Anterior cingulate cortex (tissue), 58 donors: Measurements from ENCODE around the gene MEIS1.

Source experiments
- DNase-seq, 58 donors: peaks; one replicate each; lab custom pipeline; 2025; lab: John Stamatoyannopoulos, UW

Gene MEIS1

DNA sequence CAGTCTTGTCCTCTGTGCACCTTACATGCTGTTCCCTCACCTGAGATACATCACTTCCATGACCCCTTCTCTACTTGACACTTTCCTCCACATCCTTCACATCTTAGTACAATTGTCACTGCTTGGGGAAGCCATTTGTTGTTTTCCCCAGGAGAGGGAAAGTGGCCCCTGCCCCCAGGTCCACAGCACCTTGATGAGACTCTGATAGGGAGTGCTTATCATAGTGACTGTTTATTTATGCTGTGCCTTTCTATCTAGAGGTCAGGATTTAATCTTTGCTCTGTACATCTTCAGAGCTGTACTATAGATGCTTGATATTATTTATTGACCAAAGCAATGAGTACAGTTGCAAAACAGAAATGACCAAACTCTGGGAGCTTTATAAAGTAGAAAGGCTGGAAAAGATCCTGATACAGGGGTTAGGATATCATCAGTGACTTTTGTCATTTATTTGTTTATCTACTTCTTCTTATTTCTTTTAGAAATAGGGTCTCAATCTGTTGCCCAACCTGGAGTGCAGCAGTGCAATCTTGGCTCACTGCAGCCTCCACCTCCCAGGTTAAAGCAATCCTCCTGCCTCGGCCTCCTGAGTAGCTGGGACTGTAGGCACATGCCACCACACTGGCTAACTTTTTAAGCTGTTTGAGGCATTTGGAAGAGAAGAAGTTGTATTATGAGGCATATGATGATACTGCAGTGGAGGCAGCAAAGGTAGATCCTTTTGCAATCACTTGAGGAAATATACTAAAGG is 94.2 kb downstream of the MEIS1 start:
- no peak for DNase-seq

DNA sequence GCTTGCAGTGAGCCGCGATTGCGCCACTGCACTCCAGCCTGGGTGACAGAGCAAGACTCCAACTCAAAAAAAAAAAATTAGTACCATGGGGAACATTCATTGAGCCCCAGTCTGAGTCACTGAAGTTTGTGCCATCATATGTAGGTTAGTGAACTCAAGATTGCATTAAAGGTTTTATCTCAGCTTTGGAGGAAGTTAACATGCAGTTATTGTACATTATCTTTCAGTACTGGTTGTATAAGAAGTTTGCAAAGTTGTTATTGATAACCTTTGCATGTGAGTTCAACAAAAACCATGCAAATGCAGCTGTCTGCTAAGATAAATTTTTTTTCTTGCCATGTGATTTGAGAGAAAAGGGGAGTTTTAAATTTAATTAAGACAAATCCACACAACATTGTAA is 95.7 kb downstream of the MEIS1 start:
- no peak for DNase-seq

DNA sequence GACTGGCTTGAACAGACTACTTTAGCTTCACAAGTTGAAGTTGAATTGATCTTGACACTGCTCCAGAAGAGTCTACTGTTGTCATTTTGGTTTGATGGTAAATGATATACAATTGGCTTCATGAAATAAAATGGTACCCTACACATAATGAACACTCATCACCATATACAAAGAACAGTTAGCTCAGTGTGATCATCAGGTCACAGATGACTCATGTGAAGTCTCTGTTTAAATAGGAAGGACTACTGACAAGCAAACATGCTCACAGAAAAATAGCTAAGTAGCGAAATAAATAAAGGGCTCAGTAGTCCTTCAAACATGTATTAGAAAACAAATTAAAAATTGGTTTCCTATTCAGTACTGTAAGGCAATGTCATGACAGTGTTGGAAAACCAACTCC is 96.2 kb downstream of the MEIS1 start:
- no peak for DNase-seq

DNA sequence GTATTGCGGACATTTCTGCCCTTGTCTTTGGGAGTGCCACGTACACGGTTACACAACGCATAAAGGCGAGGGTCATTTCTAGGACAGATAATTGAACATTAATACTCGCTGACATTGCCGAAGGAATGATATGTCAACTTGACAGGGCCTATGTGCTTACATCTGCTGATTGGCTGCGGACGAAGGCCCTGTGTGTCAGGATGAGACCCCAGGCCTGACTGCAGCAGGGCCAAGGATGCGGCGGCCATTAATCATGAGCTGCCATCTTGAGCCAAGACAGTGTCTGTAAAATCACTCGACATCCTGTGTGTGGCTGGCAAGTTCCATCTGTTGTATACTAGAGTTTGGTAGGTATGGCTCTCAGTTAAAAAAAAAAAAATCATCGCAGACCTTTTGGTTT is 96.6 kb downstream of the MEIS1 start:
- DNase-seq, result no peak

DNA sequence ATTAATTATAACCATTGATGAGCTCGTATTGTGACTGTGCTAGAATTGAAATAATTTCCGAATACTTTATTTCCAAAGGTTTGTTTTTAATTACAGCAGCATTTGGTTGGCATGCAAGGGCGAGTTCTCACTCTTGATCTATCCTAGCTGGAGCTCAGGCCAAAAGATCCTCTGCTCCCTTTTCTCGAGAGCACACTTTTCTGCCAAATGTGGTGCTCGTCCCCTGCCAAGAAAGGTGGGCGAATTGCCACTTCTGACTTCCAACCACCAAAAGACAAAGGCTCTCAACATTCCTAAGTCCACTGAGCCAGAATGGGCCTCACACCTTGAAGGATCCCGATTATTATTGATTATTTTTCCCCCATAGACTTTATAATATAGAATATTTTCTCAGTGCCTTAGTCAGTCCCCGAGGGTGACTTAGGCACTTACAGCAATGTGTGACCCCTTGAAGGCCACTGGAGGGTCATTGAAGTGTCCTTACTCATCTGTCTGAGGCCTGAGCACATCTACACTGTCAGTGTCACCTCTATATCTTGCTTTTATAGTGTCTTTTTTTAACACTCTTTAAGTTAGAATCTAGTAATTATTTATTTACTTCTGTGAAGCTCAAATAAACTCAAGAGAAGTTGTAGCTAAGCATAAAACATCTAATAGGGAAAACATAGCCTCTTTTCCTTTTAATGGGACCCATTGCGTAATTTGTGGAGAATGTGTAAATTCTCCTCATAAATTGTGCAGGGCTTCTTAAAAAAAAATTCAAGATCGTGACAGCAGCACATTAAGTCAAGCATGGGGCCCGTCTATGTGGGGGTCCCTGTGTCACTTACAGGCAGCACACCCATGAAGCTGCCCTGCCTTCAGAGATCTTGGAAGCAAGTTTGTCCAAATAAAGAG is 98.3 kb downstream of the MEIS1 start:
- DNase-seq, result peak in 3 of 58 donors; percentile 7 to 35 (median 16)

DNA sequence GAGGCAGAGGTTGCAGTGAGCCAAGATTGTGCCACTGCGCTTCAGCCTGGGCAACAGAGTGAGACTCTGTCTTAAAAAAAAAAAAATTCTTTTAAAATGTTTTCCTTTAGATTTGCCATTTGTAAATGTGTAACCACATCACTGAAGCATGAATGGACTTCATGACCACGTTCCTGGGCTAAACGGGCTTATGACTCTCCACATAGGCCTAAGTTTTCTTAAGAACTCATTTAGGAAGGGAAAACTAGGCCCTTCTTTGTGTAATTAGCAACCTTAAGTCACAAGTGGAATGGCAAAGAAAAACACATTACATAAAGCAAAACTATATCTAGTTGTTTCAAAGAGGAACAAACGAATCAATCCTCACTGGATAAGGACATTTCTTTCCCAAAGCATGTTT is 99.5 kb downstream of the MEIS1 start:
- no peak for DNase-seq

DNA sequence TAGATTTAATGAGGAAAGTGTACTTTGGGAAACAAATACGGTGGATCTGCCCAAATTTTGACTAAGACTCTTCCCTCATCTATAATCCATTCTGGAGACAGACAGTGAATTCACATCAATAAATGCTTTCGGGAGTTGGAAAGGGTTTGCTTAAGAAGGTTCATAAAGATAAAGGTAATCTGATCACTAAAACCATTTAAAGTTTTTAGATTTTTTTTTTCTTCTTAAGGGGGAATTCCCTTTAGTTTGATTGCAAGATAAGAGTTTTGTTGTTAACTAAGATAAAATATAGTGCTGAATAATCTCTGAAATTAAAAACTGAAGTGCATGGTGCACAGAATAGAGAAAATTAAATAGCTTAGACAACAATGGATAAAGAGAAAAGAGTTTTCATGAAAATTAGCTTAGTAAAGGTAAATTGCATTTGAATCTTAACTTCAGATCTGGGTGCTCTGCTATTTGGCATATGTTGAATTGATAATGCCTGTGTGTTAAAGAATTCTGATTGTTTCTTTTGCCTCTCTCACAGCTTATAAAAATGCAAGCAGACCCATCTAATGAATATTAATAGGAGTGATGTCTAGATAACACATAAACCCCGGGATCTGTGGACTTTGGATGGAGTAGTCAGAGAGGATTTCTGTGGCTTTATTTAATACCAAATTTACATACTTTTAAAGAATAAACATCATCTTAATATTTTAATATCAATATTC is 100.8 kb downstream of the MEIS1 start:
- no peak for DNase-seq

DNA sequence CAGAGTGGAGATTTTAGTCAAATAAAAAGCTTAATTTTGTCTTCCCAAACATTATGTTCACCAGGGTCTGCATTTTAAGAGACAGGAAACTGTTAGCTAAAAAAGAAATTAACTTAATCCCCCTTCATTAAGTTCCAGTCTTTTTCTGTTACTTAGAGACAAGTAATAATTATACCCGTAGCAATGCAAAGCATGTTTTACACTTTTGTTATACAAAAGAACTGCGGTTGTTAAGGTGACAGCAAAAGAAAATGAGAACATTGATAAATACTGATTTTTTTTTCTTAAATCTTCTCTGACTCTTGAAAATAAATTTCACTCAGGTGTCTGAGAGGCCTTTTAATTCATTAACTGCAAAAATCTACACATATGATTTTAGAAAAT is 101.4 kb downstream of the MEIS1 start:
- no peak for DNase-seq

DNA sequence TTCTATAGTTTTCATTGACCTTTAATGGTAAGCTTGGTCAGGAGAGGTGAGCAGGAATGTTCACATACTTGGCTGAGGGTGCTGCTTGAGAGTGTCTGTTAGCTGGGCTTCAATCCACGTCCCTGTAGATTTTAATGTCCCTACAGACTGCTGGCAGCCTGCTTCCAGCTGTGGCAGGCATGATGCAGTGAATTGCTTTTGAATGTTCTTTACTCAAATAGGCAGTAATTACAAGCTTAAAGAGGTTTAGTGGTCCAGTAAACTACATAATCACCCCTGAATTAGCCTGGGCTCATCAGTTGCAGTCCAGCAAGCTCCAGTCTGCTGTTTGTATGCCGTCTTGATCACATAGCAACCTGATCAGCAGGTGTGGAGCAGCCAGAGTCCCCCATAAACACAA is 102.1 kb downstream of the MEIS1 start:
- no peak for DNase-seq

DNA sequence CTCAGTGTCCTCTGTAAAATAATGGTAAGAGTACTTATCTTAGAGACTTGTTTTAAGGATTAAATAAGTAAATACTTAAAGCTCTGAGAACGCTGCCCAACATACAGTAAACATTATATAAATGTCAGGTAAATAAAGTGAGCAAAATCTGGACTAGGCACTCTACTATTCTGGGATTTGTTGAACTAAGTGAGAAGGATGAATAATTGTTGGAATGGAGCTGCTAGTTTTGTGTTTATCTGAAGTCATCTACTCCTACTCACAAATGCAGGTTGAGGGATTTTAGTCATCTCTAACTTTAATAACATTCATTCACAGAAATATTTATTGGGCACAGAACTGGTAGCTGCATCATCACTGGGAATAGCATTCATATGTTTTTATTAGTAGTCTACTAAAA is 103.4 kb downstream of the MEIS1 start:
- no peak for DNase-seq

DNA sequence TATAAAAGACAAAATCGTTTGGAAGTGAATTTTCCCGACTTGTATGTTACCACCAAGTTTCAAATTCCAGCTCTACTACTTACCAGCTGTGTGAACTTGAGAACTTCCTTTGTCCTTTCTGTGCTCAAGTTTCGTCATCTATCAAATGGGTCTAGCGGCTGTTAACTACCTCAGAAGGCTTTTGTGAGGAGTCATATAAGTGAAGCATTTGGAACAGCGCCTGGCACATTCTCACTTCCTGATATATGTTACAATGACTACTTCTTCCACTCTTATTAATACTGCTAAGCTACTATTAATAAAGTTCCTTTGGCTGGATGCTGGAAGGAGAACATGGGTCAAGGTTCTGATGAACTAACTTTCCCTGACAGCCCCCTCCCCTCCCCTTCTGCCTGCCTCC is 104.5 kb downstream of the MEIS1 start:
- DNase-seq, result no peak

DNA sequence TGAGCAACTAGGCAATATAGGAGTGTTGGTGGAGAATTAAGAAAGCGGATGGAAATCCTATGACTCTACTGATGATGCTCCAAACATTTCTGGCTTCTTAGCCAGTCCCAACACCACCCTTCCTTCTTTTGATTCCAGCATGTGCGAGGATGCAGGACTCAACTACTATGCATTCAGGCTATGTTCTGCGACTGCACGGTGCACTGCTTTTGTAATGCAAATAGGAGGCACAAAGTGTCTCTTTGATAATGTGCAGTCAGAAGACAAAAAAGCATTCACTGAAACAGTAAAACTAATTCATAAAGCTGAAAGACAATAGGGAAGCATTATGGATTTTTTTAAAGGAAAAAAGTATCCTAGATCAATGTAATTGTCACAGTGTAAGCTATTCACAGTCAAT is 106.7 kb downstream of the MEIS1 start:
- peak in 28 of 58 donors; percentile 1 to 73 (median 39) for DNase-seq

DNA sequence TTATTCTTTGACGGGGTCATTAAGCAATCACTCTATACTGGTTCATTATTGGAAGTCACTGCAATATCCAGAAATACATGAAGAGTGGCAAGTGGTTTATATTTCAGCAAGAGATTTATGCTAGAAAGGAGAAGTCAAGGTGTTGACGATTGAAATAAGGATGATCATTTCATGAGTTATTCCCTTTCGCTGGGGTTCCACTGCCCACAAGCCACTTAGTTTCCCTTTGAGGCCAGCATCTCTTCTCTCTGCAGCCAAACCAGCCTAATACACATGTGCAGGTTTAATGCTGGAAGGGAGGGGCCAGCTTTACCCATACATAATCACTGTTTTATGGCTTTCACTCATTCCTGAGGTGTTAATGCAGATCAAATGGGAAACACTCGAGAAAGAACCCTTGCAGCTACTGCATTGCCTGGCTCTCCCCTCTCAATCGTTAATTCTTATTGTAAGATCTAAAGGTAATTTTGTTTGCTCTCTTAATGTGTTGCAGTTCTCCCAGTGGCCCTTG is 108.4 kb downstream of the MEIS1 start:
- DNase-seq, result no peak

DNA sequence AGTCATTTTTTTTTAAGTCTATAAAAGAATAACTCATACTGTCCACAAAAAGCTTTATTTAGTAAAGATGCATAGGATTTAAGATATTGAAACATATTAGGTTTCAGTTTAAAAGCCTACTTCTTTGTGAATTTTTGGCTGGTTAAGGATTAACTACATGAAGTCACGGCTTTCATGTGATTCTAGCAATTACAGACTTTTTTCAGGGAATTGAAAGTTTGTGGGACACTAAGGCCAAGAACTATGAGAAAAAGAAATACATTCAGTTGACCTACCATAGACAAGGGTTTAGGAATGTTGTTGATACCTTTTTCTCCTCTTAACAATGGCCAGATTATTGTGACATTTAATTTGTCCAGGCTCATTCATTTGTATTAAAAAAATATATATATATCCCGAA is 109.3 kb downstream of the MEIS1 start:
- DNase-seq, result no peak

DNA sequence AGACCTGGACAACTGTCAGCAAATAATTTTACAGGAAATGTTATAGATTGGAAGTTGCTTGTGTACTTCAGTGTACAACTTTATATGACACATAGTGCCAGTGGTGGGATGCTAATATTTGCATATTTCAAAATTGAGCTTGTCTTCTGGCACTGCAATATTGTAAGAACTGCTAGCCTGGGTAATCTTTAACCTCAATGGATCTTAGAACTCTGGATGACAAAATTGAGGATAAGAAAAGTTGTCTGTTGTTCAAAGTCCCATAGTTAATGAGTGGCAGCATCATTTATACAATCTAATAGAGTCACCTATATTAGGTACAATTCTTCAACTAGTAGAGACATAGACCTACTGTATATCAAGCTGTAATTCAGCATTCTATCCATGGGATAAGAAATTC is 110.3 kb downstream of the MEIS1 start:
- DNase-seq, result no peak

DNA sequence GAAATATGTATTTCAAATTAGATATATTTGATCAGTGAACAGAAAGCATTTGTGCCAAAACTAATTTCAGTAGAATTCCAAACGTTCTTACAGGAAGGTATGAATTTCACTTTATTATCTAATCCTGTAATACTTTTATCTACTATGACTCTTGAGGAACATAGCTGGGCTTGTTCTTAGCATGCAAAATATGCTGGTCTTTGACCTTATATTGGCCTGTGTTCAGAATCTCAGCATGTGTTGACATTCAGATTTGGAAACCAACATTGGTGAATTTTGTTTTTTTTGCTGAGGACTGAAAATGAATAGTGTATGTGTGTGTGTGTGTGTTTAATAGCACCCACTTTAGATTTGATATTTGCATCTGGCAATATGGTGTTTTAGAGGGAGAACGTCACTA is 112.2 kb downstream of the MEIS1 start:
- DNase-seq, result no peak

DNA sequence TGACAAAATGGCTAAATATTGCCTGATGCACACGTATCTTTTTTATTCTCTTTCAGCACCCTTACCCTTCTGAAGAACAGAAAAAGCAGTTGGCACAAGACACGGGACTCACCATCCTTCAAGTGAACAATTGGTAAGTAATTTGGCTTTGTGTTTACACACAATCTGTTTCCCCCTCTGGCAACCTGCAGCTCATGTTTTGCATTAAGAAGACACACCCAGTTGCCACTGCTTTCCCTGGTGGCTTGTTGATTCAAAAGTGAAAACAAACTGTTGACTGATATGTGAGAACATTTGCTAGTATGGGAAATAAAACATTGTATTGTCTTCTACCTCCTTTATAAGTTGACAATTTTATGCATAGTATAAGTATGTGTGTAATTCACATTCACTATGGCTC is 113.0 kb downstream of the MEIS1 start:
- DNase-seq, result no peak

DNA sequence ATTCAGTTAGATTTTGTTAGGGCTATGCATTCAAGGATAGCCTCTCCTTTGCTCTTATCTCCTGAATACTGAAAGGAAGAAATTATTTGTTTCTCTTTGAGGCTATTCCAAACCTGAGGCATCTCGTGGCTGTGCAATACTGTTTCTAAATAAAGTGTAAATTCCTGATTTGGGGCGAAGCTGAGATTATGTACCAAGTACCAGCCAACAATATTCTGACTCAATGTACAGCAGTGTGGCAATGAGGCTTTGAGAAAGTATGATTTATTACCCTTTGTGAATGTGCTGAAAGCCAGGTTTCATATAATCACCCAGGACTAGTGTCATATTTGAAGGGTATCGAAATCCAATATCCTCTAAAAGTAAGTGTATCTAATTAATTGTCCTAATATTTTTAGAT is 113.5 kb downstream of the MEIS1 start:
- no peak for DNase-seq

DNA sequence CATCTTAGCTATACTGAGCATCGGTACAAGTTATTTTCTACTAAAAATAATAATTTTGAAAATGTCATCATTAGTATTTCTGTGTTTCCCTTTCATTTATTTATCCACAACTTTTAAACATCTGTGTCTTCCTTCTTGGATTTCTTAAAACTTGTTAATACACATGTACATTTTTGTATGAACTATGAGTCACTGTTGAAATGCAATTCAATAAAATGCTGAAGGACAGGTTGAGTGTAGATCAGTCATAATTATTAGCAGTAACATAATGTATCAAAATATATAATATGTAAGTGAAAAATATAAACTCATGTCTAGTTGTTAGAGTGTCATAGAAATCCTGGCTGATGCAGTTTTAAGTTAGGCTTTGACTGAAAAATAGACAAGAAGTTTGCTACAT is 115.9 kb downstream of the MEIS1 start:
- no peak for DNase-seq

DNA sequence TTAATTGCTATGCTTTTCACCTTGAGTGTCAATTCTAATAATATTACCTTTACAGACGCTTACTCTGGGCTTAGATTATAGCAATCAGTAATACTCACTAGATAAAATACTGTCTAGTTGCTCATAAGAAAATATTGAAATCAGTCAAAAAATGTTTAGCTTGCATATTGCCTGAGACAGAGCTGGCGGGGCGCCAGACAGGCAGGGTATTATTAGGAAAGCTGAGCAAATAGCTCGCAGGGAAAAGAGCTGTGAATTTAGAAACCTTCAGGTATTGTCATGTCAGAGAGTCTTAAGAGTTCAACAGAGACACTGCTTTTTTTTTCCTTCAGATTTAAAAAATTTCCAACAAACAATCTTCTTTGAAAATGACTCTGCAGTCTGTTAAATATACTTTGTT is 118.4 kb downstream of the MEIS1 start:
- peak in 1 of 58 donors; percentile 53 for DNase-seq

DNA sequence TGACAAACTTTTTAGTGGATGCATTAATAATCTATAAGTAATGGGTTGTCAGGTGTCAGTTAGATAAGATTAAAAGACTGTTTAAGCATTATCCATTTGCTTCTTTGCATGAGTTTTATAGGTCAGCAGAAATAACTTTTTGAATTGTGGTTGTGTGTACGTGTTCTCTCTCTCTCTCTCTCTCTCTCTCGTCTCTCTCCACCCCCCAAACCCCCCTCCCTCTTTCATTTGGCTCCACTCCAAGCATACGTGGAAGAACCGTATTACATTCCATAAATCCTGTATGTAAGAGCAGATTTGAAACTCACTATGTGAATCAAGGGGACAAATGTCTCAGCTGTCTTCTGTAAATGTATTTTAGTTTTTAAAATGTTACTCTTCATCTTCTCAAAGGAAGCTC is 120.2 kb downstream of the MEIS1 start:
- DNase-seq, result no peak
